ENCODE results near the gene WWOX. TPM values are rescaled to one million over a fixed set of nuclear protein-coding genes. Genes with fewer than 3 reads are reported as not detected.

Gene WWOX
- total RNA-seq, 1 experiment from 2014 or later: 15.6 TPM

- no peak overlapping the region; a peak in 2 of 7 replicates for H3K27ac Mint-ChIP-seq
- no peaks in the 10 kb centered on the region for H3K36me3 Mint-ChIP-seq (ENCODE audit: insufficient read depth in 1 of 3, low read depth in 3 of 3)
- DNase-seq: no peak
- Histone ChIP-seq H2BK15ac (ENCODE audit: low read depth, low read length) (no peak overlapping the region), H2AFZ (ENCODE audit: low read length) (no peak overlapping the region), H4K5ac (ENCODE audit: insufficient read length, low read depth, low read length) (no peak overlapping the region), H4K91ac (ENCODE audit: insufficient read length, low read depth, low read length) (no peak overlapping the region), H3K56ac (ENCODE audit: insufficient read length, low read depth, low read length) (no peak overlapping the region), H3K4me2 (ENCODE audit: insufficient read depth, insufficient read length, low read length) (no peak overlapping the region), H3K18ac (ENCODE audit: insufficient read length, low read depth, low read length) (no peak overlapping the region), H2BK20ac (ENCODE audit: low read depth, low read length, poor library complexity, severe bottlenecking) (no peak overlapping the region), H3K79me1 (ENCODE audit: insufficient read depth, low read depth, low read length, poor library complexity, severe bottlenecking) (no peaks in the 10 kb centered on the region), H3K79me2 (ENCODE audit: insufficient read depth, low read length) (no peaks in the 10 kb centered on the region), H3K23ac (ENCODE audit: insufficient read length, low read depth, low read length) (no peak overlapping the region), H2BK5ac (ENCODE audit: insufficient read length, low read length) (no peak overlapping the region), H3K27ac (ENCODE audit: insufficient read length, low read depth, low read length) (no peak overlapping the region), H3K4me1 (ENCODE audit: insufficient read depth, low read length) (peaks cover 10% of the 10 kb centered on the region; the same call in 1 of the 2 replicates), H2AK5ac (ENCODE audit: insufficient read length, low read length) (no peak overlapping the region), H2BK120ac (ENCODE audit: low read depth, low read length, poor library complexity, severe bottlenecking) (no peak overlapping the region), H3K14ac (ENCODE audit: insufficient read depth, low read length) (no peak overlapping the region), H3K4ac (ENCODE audit: low read depth, low read length) (no peak overlapping the region), H3K23me2 (ENCODE audit: insufficient read length, low read depth, low read length, poor library complexity, severe bottlenecking) (no peaks in the 10 kb centered on the region), H3K9me3 (ENCODE audit: control insufficient read depth, low read depth, low read length) (no peaks in the 10 kb centered on the region), H3T11ph (ENCODE audit: low read length) (no peak overlapping the region), H4K8ac (replicated peaks; ENCODE audit: insufficient read length, low read depth, low read length) (no peak overlapping the region), H2BK12ac (ENCODE audit: insufficient read length, low read depth, low read length) (no peak overlapping the region), H4K20me1 (ENCODE audit: control insufficient read depth, insufficient read depth, insufficient read length) (no peaks in the 10 kb centered on the region), H3K9ac (ENCODE audit: extremely low read depth, insufficient read length, low read length) (no peak overlapping the region), H3K27me3 (ENCODE audit: insufficient read depth, low read length) (no peaks in the 10 kb centered on the region)
- no CpG with 5 or more reads among the region's 5 CpGs for WGBS (ENCODE audit: extremely low coverage, insufficient read length, low lambda C conversion rate)
- peaks cover 37 to 53% of the 10 kb centered on the region in 2 experiments for H3K4me1 Mint-ChIP-seq
- no peaks in the 10 kb centered on the region for H3K27me3 Mint-ChIP-seq (ENCODE audit: low read depth)
- H3K9me3 Mint-ChIP-seq: no peaks in the 10 kb centered on the region
- no peak overlapping the region for H3K4me3 Mint-ChIP-seq
- no peak for TF ChIP-seq CTCF (conservative IDR thresholded peaks at IDR 0.05)
Observed at GRCh38 chr16:79101491-79101890, 1002.0 kb downstream of the WWOX start.
